ENCODE results near the gene TMEM234. TPM values are rescaled to one million over a fixed set of nuclear protein-coding genes. Genes with fewer than 3 reads are reported as not detected.

Gene TMEM234
- polyA plus RNA-seq, 2 of the 4 experiments (the other 2 are of a cell fraction), result 8.4 to 12.1 TPM

DNA sequence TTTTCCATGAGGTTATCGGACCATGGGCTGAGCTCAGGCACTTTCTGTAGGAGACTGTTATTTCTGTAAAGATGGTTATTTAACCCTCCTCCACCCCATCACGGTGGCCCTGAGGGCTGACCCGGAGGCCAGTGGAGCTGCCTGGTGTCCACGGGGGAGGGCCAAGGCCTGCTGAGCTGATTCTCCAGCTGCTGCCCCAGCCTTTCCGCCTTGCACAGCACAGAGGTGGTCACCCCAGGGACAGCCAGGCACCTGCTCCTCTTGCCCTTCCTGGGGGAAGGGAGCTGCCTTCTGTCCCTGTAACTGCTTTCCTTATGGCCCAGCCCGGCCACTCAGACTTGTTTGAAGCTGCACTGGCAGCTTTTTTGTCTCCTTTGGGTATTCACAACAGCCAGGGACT, 24.3 kb downstream of the TMEM234 start:
- no peak overlapping the region for H3K27ac ChIP-seq
- FAIRE-seq (no peak), ATAC-seq (no peak), DNase-seq (ENCODE audit: low read depth in 1 of 2, low spot score in 1 of 2) (no peak)
- 0 out of 3 replicates have a peak, but pooled peaks cover 5% of the 10 kb centered on the region for H3K4me1 ChIP-seq
- CTCF ChIA-PET, result interaction anchor here (1.6 kb wide), 1 partner anchor 18 kb away, joined by 6 read pairs; no protein-coding TSS in a partner anchor
- WGBS (ENCODE audit: missing lambda C conversion rate), result 79% methylated on average over 5 of the region's 6 CpGs
- POLR2A ChIA-PET, result interaction anchor here (0.6 to 0.8 kb wide), 2 partner anchors 18 to 99 kb away, joined by 3 to 4 read pairs; partner anchors contain the start of gene TXLNA
- H3K4me3 ChIP-seq, result no peak overlapping the region
- TF ChIP-seq HDAC2 (IDR thresholded peaks at IDR 0.05), result no peak
- TF ChIP-seq CBX2 (IDR thresholded peaks at IDR 0.05; ENCODE audit: borderline replicate concordance, low read depth), result no peak
- TF ChIP-seq NPAS2 (CRISPR knock-in tag; IDR thresholded peaks at IDR 0.05; ENCODE audit: borderline replicate concordance), result no peak
- TF ChIP-seq NR3C1 (IDR thresholded peaks at IDR 0.05), result no peak
- TF ChIP-seq, protein P1, sequence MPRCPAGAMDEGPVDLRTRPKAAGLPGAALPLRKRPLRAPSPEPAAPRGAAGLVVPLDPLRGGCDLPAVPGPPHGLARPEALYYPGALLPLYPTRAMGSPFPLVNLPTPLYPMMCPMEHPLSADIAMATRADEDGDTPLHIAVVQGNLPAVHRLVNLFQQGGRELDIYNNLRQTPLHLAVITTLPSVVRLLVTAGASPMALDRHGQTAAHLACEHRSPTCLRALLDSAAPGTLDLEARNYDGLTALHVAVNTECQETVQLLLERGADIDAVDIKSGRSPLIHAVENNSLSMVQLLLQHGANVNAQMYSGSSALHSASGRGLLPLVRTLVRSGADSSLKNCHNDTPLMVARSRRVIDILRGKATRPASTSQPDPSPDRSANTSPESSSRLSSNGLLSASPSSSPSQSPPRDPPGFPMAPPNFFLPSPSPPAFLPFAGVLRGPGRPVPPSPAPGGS (IDR thresholded peaks at IDR 0.05), result no peak
- no peaks in the 10 kb centered on the region for H3K9me3 ChIP-seq
- H3K4me2 ChIP-seq, result no peak overlapping the region

DNA sequence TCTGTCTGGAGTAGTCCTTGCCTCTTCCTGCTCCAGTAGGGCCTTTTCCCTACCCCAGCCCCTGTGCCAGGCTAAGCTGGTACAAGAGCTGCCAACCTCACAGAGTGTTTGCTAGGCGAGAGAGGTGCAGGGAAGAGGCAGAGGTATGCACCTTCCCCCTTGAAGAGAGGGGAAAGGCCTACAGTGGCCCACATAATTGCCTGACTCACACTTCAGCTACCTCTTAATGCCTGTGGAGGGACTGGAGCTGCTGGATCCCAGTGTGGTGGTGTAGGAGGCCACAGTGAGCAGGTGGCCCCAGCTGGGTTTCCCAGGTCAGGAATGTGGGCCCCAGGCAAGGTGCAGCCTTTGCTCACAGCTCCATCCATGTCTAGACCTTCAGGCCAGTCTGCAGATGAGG, 25.1 kb downstream of the TMEM234 start:
- Histone ChIP-seq H3K27ac (no peak overlapping the region), H3K9me3 (no peaks in the 10 kb centered on the region), H3K4me1 (0 out of 3 replicates have a peak, but pooled peaks cover 5% of the 10 kb centered on the region), H3K4me2 (no peak overlapping the region), H3K4me3 (no peak overlapping the region)
- no peak for DNase-seq (ENCODE audit: low read depth in 1 of 2, low spot score in 1 of 2)
- 90% methylated on average over 1 of the region's 1 CpG for WGBS (ENCODE audit: missing lambda C conversion rate)
- CTCF ChIA-PET, result interaction anchor here (0.7 kb wide), 1 partner anchor 18 kb away, joined by 3 read pairs; no protein-coding TSS in a partner anchor
- ATAC-seq, result no peak
- no peak for TF ChIP-seq RCOR1 (IDR thresholded peaks at IDR 0.05; ENCODE audit: low read depth, low read length)
- no peak for TF ChIP-seq ZNF302 (CRISPR knock-in tag; IDR thresholded peaks at IDR 0.05)
- TF ChIP-seq PHF8 (IDR thresholded peaks at IDR 0.05; ENCODE audit: borderline replicate concordance, low read depth), result no peak
- TF ChIP-seq CHD4 (IDR thresholded peaks at IDR 0.05; ENCODE audit: borderline replicate concordance), result no peak
- TF ChIP-seq SMC3 (IDR thresholded peaks at IDR 0.05), result no peak
- no peak for TF ChIP-seq CBX8 (IDR thresholded peaks at IDR 0.05)
- no peak for TF ChIP-seq ZFP36 (IDR thresholded peaks at IDR 0.05; ENCODE audit: borderline replicate concordance, partially characterized antibody)
- TF ChIP-seq GATA3 (IDR thresholded peaks at IDR 0.05; ENCODE audit: borderline replicate concordance), result no peak
- TF ChIP-seq MAFK (IDR thresholded peaks at IDR 0.05; ENCODE audit: partially characterized antibody), result no peak
- TF ChIP-seq, protein P2, sequence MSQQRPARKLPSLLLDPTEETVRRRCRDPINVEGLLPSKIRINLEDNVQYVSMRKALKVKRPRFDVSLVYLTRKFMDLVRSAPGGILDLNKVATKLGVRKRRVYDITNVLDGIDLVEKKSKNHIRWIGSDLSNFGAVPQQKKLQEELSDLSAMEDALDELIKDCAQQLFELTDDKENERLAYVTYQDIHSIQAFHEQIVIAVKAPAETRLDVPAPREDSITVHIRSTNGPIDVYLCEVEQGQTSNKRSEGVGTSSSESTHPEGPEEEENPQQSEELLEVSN (IDR thresholded peaks at IDR 0.05; ENCODE audit: borderline replicate concordance, low read depth), result no peak
- no peak for TF ChIP-seq EP300 (IDR thresholded peaks at IDR 0.05)
- TF ChIP-seq HEYL (CRISPR knock-in tag; IDR thresholded peaks at IDR 0.05), result no peak
- TF ChIP-seq JUNB (IDR thresholded peaks at IDR 0.05), result no peak
- no peak for TF ChIP-seq EHF (CRISPR knock-in tag; IDR thresholded peaks at IDR 0.05)
- POLR2A ChIA-PET, result interaction anchor here (0.8 to 1.5 kb wide), 2 partner anchors 17 to 19 kb away, joined by 4 to 5 read pairs; partner anchors contain the start of gene TXLNA
- FAIRE-seq, result no peak

DNA sequence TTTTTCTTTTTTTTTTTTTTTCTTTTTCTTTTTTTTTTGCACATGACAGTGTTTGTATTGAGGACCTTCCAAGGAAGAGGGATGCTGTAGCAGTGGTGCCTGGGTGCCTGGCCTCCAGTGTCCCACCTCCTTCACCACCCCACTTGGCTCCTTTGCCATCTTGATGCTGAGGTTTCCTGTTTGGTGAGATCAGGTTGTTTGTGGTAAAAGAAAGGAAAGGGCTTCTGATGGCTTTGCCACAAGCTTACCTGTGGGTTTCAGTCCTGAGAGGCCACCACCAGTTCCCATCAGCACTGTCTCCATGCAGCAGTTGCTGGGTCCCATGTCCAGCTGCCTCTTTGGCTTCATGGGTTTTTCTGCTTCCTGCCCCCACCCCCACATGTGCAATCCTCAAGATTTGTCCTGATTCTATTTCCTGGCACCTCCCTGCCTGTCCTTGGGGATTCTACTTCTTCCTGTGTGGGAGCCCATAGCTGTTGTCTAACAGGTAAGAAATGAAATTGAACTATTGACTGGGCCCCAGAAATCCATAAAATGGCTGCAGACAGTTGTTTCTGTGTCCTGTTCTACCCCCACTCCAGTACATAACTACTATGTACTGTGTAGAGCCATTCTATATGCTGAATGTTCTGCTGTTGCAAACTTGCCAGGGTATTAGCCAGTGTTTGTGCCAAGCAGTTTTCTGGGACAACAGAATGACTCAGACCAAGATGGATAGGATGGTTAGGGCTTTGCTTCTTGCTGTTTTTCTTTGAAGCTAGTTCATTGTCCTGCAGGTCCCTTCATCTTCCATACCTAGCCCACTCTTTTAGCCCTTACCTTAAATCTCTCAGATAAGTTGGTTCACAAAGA, 26.0 kb downstream of the TMEM234 start:
- Histone ChIP-seq H3K27ac (no peak overlapping the region), H3K4me1 (0 out of 3 replicates have a peak, but pooled peaks cover 5% of the 10 kb centered on the region), H3K4me2 (no peak overlapping the region), H3K9me3 (no peaks in the 10 kb centered on the region), H3K4me3 (no peak overlapping the region)
- no peak for DNase-seq (ENCODE audit: low read depth in 1 of 2, low spot score in 1 of 2)
- TF ChIP-seq RFX5 (IDR thresholded peaks at IDR 0.05) (no peak), KDM1A (IDR thresholded peaks at IDR 0.05; ENCODE audit: low read depth) (no peak), PHF8 (IDR thresholded peaks at IDR 0.05; ENCODE audit: borderline replicate concordance, low read depth) (no peak)
- ChIA-PET CTCF (no interaction called here), POLR2A (interaction anchor here (1.5 kb wide), 1 partner anchor 20 kb away, joined by 5 read pairs; no protein-coding TSS in a partner anchor)
- no peak for FAIRE-seq
- no peak for ATAC-seq

All from A549 (cell line).